ENCODE data around the gene TMEM100. TPM values are rescaled to one million over a fixed set of nuclear protein-coding genes. Genes with fewer than 3 reads are reported as not detected.

The TMEM100 gene, protein sequence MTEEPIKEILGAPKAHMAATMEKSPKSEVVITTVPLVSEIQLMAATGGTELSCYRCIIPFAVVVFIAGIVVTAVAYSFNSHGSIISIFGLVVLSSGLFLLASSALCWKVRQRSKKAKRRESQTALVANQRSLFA
- total RNA-seq: not detected

DNA sequence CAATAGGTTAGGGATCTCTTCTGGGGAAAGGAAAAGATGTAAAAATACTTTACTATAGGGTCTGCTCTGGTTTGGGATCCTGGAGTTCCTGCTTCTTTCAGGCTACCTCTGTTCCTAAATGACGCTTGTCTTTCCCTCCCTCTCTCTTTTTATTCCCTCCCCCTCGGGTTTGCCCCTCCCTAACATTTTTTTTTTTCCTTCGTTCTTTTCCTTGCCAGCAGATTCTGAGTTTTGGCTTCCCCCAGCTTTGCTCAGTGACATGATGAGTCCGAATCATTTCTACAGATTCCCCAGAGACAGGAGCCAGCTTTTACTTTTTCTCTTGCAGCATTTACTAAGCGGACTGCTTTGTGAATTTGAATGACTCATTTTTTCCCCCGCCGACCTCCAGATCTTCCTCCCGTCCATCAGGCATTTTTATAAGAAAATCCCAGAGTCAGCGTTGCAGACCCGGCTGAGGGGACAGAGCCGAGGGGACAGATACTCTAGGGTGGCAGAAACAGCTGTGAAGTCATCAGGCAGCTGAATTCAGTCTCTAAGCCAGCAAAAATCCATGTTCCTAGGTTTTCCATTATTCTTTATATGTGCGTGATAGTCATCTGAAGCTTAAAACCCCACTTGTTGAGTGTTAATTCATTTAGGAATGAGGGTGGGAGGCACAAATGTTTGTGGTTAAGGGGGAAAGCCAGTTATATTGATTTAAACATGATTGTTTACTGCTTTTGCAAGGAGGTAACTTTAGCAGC, at the start of gene TMEM100:
TSS of gene TMEM100 (minus strand) at position 123 of the 746 bp plus-strand sequence. CDS start 1,794 bp downstream, outside the sequence.
- H3K4me1 ChIP-seq (ENCODE audit: insufficient read depth, low read length): no peaks in the 10 kb centered on the region
- H3K9me3 ChIP-seq (ENCODE audit: low read depth, low read length): no peaks in the 10 kb centered on the region
- H3K4me3 ChIP-seq (ENCODE audit: low read length): no peak within 1 kb of the TSS
- H3K27me3 ChIP-seq (ENCODE audit: insufficient read depth, low read length): peaks cover 14% of the 10 kb centered on the region

DNA sequence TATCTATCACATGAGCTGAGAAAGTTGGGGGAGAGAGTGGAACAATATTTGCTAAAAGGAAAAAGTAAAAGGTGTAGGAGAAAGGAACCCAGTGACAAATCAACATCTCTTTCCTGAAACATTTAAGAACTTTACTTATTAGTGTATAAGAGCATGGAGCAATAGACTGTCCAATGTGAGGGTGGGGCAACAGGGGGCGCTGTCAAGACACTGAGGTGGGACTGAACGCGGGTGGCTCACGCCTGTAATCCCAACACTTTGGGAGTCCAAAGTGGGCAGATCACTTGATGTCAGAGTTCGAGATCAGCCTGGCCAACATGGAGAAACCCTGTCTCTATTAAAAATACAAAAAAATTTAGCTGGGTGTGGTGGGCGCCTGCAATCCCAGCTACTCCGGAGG, 49.4 kb upstream of the TMEM100 start:
- H3K27me3 ChIP-seq (ENCODE audit: insufficient read depth, low read length): no peaks in the 10 kb centered on the region
- H3K4me1 ChIP-seq (ENCODE audit: insufficient read depth, low read length): peaks cover 6% of the 10 kb centered on the region
- H3K4me3 ChIP-seq (ENCODE audit: low read length): no peak overlapping the region
- H3K9me3 ChIP-seq (ENCODE audit: low read depth, low read length): no peaks in the 10 kb centered on the region

DNA sequence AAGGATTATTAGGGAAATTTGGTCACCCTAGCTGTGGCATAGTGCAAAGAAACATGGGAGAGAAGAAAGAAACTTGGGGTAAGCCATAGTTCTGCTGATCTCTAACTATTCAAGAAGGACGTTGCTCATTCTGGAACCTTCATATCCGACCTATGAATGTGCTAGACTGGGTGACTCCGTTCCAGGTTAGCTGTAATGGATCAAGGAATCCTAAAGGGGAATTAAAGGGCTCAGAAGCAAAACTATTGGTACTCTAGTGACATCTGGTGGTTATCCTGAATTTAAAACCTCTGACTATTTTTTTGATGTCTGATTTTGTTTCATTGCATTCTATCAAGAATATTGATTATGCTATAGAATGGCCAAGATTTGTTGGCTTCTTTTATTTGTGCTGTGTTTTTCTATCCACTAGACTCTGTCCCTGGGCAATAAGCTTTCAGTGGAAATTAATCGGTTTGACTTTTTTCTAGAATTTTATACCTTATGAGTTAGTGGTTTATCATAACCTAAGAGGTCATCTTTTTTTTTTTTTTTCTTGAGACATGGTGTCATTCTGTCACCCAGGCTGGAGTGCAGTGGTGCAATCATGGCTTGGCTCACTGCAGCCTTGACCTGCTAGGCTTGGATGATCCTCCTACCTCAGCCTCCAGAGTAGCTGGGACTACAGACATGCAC, 47.7 kb upstream of the TMEM100 start:
- H3K27me3 ChIP-seq (ENCODE audit: insufficient read depth, low read length): no peaks in the 10 kb centered on the region
- no peak overlapping the region for H3K4me3 ChIP-seq (ENCODE audit: low read length)
- H3K4me1 ChIP-seq (ENCODE audit: insufficient read depth, low read length): peaks cover 6% of the 10 kb centered on the region
- H3K9me3 ChIP-seq (ENCODE audit: low read depth, low read length): no peaks in the 10 kb centered on the region

DNA sequence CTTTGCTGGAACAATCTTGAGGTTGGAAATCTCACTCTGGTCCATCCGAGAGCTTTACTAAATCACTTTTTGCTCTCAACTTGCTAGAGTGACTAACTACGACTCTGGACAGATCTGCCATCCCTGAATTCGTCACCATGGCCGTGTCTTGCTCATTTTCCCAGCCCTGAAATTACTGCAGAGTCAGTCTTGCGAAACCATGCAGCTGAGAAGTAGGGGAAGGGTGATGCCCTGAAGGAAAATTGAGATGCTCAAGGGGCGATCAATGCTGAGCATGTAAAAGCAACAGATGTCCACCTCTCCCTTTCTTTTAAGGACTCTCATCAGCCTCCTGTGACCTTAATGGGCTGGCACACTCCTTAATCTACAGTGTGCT, 46.9 kb upstream of the TMEM100 start:
- no peaks in the 10 kb centered on the region for H3K27me3 ChIP-seq (ENCODE audit: insufficient read depth, low read length)
- H3K4me3 ChIP-seq (ENCODE audit: low read length): no peak overlapping the region
- H3K4me1 ChIP-seq (ENCODE audit: insufficient read depth, low read length): peaks cover 6% of the 10 kb centered on the region

DNA sequence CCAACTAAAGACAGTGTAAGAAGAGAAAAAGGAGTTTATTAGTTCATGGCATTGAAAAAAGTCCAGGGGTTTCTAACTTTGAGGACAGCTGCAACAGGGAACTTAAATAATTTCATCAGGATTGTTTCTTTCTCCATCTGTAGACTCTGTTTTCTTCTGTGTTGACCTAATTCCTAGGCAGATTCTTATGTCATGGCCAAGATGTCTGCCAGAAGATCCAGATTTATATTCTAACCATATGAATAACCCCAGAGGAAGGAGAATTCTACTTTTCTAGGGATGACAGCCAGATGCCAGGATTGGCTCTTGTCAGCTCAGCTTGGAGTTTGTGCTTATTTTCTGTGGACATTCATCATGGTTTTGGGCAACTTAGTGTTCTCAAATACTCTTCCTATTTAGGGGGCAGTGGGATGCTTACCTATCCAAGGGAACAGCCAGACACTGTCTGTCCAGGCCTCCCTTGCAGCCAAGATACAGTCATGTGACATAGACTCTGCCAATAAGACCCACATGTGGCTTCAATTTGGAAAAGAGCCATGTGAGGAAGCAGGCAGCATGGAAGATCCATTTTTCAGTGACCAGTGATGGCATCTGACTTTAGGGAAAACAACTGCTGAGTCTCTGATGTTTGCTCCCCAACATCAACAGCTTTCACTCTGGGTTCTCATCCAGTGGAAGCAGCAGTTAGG, 46.4 kb upstream of the TMEM100 start:
- Histone ChIP-seq H3K4me1 (ENCODE audit: insufficient read depth, low read length) (peaks cover 11% of the 10 kb centered on the region), H3K27me3 (ENCODE audit: insufficient read depth, low read length) (no peaks in the 10 kb centered on the region), H3K4me3 (ENCODE audit: low read length) (no peak overlapping the region), H3K9me3 (ENCODE audit: low read depth, low read length) (no peaks in the 10 kb centered on the region)

More for the DNA sequence above, 46.9 kb upstream of the TMEM100 start:
- H3K9me3 ChIP-seq (ENCODE audit: low read depth, low read length): no peaks in the 10 kb centered on the region

DNA sequence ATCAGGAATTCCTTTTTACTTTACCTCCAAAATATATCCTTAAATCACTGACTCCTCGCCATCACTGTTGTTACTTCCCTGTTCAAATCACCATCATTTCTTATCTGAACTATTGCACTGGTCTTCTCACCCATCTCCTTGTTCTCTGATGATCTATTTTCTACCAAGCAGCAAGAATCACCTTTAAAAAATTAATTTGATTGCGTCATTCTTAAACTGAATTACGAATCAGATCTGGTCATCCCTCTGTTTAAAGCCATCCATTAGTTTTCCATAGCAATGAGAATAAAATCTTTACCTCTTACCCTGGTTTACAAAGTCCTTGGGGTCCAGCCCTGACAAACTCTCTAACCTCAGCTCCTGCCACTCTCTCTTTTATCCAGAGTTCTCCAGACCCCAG, 42.8 kb upstream of the TMEM100 start:
- H3K27me3 ChIP-seq (ENCODE audit: insufficient read depth, low read length): no peaks in the 10 kb centered on the region
- H3K9me3 ChIP-seq (ENCODE audit: low read depth, low read length): no peaks in the 10 kb centered on the region
- H3K4me1 ChIP-seq (ENCODE audit: insufficient read depth, low read length): peaks cover 16% of the 10 kb centered on the region

DNA sequence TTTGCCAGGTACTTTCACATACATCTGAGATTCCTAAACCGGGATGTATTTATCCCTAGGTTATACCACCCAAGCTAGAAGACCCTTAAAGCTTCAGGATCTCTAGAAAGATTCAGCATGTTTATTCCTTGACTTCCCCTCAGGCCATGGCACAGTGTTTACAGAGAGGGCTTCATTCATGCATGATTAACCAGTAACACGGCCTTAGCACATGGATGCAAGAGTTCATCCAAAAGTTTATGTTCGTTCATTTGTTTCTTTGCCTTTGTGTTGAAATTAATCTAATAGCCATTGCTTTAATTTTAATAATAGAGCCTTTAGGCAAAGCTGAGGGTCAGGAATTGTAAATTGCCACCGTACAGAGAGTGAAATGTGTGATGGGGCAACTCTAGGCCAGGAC, 41.9 kb upstream of the TMEM100 start:
- Histone ChIP-seq H3K27me3 (ENCODE audit: insufficient read depth, low read length) (no peaks in the 10 kb centered on the region), H3K4me1 (ENCODE audit: insufficient read depth, low read length) (peaks cover 16% of the 10 kb centered on the region), H3K4me3 (ENCODE audit: low read length) (no peak overlapping the region), H3K9me3 (ENCODE audit: low read depth, low read length) (no peaks in the 10 kb centered on the region)

More for the DNA sequence above, 42.8 kb upstream of the TMEM100 start:
- H3K4me3 ChIP-seq (ENCODE audit: low read length): no peak overlapping the region

DNA sequence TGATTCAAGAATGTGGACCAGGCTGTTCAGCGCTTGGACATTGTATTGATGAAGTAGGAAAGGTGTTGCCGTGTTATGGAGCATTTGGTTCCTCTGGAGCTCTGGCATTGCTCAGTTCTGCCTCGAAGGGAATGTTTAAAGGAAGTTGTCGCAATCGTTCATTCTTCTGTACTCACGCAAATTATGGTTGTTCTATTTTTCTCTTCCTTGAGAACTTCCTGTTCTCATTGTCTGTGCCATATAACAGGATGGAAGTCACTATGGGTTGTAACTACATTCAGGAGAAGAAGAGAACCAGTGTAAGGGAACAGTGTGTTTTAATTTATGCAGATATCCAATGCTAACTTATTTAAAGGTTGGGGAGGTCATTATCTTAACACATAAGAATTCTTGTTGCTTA, 41.2 kb upstream of the TMEM100 start:
- no peaks in the 10 kb centered on the region for H3K27me3 ChIP-seq (ENCODE audit: insufficient read depth, low read length)
- no peaks in the 10 kb centered on the region for H3K9me3 ChIP-seq (ENCODE audit: low read depth, low read length)
- H3K4me3 ChIP-seq (ENCODE audit: low read length): no peak overlapping the region
- H3K4me1 ChIP-seq (ENCODE audit: insufficient read depth, low read length): peaks cover 10% of the 10 kb centered on the region

DNA sequence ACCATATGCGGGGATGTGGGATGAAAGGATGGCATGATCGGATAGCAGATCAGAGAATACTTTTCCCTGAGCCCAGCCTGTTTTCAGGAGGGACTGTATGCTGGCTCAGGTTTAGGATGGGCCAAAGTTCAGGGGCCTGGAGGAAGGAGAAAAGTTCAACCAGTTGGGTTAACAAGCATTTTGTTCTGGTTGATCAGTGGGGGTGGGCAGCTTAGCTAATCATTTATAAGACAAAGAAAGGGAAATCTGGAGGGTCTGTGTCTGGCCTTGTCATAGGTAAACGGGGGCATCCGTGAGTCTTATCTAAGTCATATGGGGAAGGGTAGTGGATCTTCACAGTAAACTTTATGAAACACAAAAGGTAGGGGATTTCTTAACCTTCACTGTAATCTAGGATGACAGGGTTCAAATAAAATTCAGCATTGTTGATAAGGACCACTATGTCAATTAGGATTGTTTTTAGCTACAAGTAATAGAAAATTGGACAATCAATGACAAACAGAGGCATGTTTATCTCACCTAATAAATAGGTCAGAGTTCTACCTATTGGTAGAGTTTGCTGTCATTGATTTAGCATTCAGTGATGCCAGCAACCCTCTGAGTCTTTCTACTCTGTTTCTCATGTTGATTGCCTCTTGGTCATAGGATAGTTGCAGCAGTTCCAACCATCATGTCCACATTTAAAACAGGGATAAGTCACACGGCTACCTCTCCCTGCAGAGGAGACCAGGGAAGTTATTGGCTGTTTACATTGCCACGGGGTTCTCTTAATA, 39.6 kb upstream of the TMEM100 start:
- Histone ChIP-seq H3K9me3 (ENCODE audit: low read depth, low read length) (no peaks in the 10 kb centered on the region), H3K4me3 (ENCODE audit: low read length) (no peak overlapping the region), H3K27me3 (ENCODE audit: insufficient read depth, low read length) (no peaks in the 10 kb centered on the region), H3K4me1 (ENCODE audit: insufficient read depth, low read length) (peaks cover 10% of the 10 kb centered on the region)

DNA sequence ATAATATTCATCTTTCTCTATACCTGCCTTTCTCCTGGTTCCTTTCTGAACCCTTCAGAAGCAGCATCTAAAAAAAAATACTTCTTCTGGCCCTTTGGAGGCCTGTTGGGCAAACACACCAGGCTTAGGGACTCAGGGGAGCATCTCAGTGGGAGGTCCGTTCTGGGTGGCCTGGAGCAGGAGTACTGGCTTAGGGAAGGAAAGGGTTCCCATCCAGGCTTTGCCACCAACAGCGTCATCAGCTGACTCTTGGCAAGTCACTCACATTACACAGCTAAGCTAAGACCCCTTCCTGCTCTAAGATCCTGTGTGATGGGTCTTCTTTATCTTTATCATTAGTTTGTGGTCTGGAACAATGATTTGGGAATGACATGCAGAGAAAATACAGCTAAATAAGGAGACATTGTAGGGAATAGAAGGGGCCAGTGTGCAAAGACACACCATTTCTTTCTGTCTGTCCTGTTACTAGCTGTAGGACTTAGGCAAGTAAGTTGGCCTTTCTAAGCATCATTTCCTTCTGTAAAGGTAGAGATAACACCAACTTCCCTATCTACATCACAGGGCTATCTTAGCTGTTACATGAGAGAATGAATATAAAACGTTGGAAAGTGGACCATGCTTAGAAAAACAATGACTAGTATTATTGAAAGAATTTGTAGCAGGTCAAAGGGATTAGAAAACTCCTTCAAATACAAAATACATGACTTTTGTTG, 38.1 kb upstream of the TMEM100 start:
- H3K27me3 ChIP-seq (ENCODE audit: insufficient read depth, low read length): no peaks in the 10 kb centered on the region
- no peaks in the 10 kb centered on the region for H3K9me3 ChIP-seq (ENCODE audit: low read depth, low read length)
- H3K4me3 ChIP-seq (ENCODE audit: low read length): no peak overlapping the region
- H3K4me1 ChIP-seq (ENCODE audit: insufficient read depth, low read length): peaks cover 10% of the 10 kb centered on the region

DNA sequence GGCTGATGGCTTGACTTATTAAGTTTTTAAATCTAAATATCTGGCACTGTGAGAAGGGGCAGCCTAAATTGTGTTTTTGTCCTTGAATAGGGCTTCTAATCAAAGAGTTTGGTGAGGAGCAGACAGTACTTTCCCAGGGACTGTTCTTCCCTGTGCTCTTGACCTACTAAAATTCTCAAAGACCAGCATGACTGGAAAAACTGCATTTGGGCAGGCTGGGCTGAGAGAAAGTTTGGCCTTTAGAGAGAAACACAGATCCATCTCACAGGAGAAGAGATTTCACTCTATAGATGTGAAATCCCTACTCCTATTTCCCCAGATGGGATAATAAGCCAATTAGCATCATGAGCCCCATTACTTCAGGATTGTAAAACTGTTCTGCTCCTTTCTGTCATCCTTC, 35.5 kb upstream of the TMEM100 start:
- no peaks in the 10 kb centered on the region for H3K9me3 ChIP-seq (ENCODE audit: low read depth, low read length)
- no peaks in the 10 kb centered on the region for H3K4me1 ChIP-seq (ENCODE audit: insufficient read depth, low read length)
- no peaks in the 10 kb centered on the region for H3K27me3 ChIP-seq (ENCODE audit: insufficient read depth, low read length)
- H3K4me3 ChIP-seq (ENCODE audit: low read length): no peak overlapping the region

DNA sequence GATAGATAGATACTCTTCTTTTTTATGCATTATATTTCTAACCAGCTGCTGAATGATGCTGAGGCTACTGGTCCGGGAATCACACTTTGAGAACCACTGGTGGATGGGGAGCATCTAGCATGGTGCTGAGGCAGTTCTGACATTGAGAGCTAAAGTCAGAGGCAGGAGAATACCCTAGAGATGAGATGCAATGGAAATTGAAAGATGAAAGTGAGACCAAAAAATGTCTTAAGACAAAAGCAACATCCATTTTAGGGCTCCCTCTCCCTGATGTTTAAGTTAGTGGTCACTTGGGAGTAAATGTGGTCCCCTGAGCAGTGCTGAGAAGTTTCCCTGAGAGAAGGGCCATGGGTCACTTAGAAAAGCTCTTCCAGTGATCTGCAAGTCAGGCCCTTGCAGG, 35.0 kb upstream of the TMEM100 start:
- H3K4me3 ChIP-seq (ENCODE audit: low read length): no peak overlapping the region
- no peaks in the 10 kb centered on the region for H3K9me3 ChIP-seq (ENCODE audit: low read depth, low read length)
- no peaks in the 10 kb centered on the region for H3K4me1 ChIP-seq (ENCODE audit: insufficient read depth, low read length)
- no peaks in the 10 kb centered on the region for H3K27me3 ChIP-seq (ENCODE audit: insufficient read depth, low read length)

DNA sequence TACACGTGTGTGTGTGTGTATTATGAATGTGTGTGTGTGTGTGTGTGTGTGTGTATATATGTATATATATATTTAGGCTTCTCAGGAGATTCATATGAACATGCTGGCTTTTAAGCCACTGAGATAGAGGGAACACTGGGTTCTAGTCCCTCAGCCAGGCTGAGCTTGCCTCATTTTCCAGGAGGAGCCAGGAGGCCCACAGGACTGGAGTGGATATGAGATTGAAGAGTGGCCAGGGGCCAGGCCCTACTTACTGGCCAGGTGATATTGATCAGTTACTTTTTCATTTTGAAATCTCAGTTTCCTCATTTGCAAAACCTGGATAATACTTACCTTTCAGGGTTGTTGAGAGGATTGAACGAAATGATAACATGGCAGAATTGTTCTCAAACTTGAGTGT, 34.0 kb upstream of the TMEM100 start:
- Histone ChIP-seq H3K27me3 (ENCODE audit: insufficient read depth, low read length) (no peaks in the 10 kb centered on the region), H3K9me3 (ENCODE audit: low read depth, low read length) (no peaks in the 10 kb centered on the region), H3K4me3 (ENCODE audit: low read length) (no peak overlapping the region), H3K4me1 (ENCODE audit: insufficient read depth, low read length) (peaks cover 6% of the 10 kb centered on the region)

DNA sequence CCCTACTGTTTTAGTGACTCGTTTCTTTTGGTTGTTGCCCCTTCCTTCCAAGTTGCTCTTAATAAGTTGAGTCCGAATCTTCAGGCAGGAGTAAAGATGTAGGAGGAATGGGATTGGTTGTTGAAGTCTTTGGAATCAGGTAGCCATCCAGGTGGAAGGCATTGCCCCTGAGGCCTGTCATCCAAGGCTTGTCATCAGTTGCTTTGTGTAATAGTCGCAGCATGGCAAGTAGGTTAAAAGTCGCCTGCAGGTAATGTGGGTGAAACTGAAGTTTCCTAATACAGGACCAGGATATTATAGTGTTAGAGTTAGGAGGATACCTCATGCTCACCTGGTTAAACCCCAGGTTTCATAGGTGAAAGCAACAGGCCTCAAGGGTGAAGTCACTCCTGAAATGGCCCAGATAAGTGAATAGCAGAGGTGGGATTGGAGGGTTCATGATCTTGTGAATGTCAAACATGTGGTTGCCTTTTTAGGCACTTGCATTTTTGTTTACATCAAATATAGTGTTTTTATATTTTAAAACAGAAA, 29.1 kb upstream of the TMEM100 start:
- peak overlapping the region; percentile 73 for H3K4me3 ChIP-seq (ENCODE audit: low read length)

More for the DNA sequence above, 29.1 kb upstream of the TMEM100 start:
- Histone ChIP-seq H3K9me3 (ENCODE audit: low read depth, low read length) (no peaks in the 10 kb centered on the region), H3K4me1 (ENCODE audit: insufficient read depth, low read length) (peaks cover 11% of the 10 kb centered on the region), H3K27me3 (ENCODE audit: insufficient read depth, low read length) (peaks cover 7% of the 10 kb centered on the region)
